GM12891 (cell line): Measurements from ENCODE around the gene DDX19B.

ENCODE experiments used
- POLR2A ChIP-seq: IDR thresholded peaks from 2 replicates; pipeline ENCODE4 v1.6.1; 2011; ENCODE audit warnings: low read depth, low read length, control low read depth
- POLR2AphosphoS5 ChIP-seq: IDR thresholded peaks from 2 replicates; pipeline ENCODE4 v1.6.1; 2011; ENCODE audit warnings: low read depth, low read length, control low read depth
- POU2F2 ChIP-seq: IDR thresholded peaks from 2 replicates; pipeline ENCODE4 v1.6.1; 2011; ENCODE audit warnings: low read depth, mild to moderate bottlenecking, control low read depth, low read length, moderate library complexity
- SPI1 ChIP-seq: IDR thresholded peaks from 2 replicates; pipeline ENCODE4 v1.6.1; 2011; ENCODE audit warnings: low read depth, low read length, control low read depth
- TAF1 ChIP-seq: IDR thresholded peaks from 2 replicates; pipeline ENCODE4 v1.6.1; 2011; ENCODE audit warnings: low read depth, low read length, control low read depth

DNA sequence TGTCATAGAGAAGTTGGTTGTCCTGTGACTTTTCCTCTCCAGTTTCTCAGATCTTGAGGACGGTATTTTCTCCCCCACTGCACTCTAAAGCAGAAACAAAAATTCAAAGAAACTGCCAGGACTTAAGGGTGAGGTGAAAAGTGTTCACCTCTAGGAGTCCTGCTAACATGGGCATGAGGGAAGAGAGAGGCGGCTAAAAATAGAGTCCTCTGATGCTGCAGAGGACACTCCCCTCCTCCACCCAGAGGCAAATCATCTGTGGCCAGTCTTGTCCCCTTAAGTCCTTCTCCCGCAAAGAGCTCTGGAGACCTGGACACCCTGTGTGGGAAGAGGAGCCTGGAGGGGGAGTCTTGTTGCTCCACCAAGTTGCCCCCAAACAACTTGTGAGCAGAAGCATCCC lies 43.0 kb downstream of the DDX19B start:
- TF ChIP-seq POLR2A (no peak), POLR2AphosphoS5 (no peak), TAF1 (no peak), SPI1 (no peak), POU2F2 (no peak)
